HCT116 (cell line): Measurements from ENCODE around the gene SPRYD7. TPM values are rescaled to one million over a fixed set of nuclear protein-coding genes. Genes with fewer than 3 reads are reported as not detected.

Experiments
- total RNA-seq: library from RNA; stranded (reverse); gene quantifications from one replicate; pipeline ENCODE4 v1.2.1, GENCODE V29; 2021; ENCODE audit not compliant: unreplicated experiment

SPRYD7 gene
- total RNA-seq, 1 experiment from 2014 or later = 11.3 TPM

Other genes starting within 250 kb of the SPRYD7 start
- 73.2 TPM for gene EBPL, start 244.9 kb downstream of the SPRYD7 start, total RNA-seq
- 45.0 TPM for gene KPNA3, start 143.7 kb downstream of the SPRYD7 start, total RNA-seq
- gene TRIM13, start 60.7 kb upstream of the SPRYD7 start, total RNA-seq = 24.6 TPM
- 2.5 TPM for gene KCNRG, start 79.1 kb upstream of the SPRYD7 start, total RNA-seq